ENCODE measurements around the gene RAI14.
A peak's percentile ranks its signal among the peaks of the same experiment; 100 is the strongest.

Gene RAI14

GRCh38 chr5:34675857-34676256 lies 19.7 kb downstream of the RAI14 start:
- DNase-seq (ENCODE audit: low read depth) = no peak

- peak; percentile 61 for DNase-seq (ENCODE audit: low read depth)
Measured at GRCh38 chr5:34676416-34676815, 20.3 kb downstream of the RAI14 start.

- no peak for DNase-seq (ENCODE audit: low read depth)
Measured at GRCh38 chr5:34677428-34677827, 21.3 kb downstream of the RAI14 start.

GRCh38 chr5:34680896-34681295 lies 24.8 kb downstream of the RAI14 start:
- no peak for DNase-seq (ENCODE audit: low read depth)

- no peak for DNase-seq (ENCODE audit: low read depth)
Measured at GRCh38 chr5:34682926-34683623, 26.9 kb downstream of the RAI14 start.

- peak; percentile 71 for DNase-seq (ENCODE audit: low read depth)
Measured at GRCh38 chr5:34684281-34684979, 28.3 kb downstream of the RAI14 start.

GRCh38 chr5:34684980-34685352 lies 28.8 kb downstream of the RAI14 start:
- DNase-seq (ENCODE audit: low read depth) = no peak

- peak; percentile 71 for DNase-seq (ENCODE audit: low read depth)
Measured at GRCh38 chr5:34685485-34686165, 29.5 kb downstream of the RAI14 start.

- peak; percentile 95 for DNase-seq (ENCODE audit: low read depth)
Measured at GRCh38 chr5:34686762-34687268, 30.7 kb downstream of the RAI14 start.

GRCh38 chr5:34687269-34688011 lies 31.3 kb downstream of the RAI14 start:
- DNase-seq (ENCODE audit: low read depth) = peak; percentile 92

- peak; percentile 42 for DNase-seq (ENCODE audit: low read depth)
Measured at GRCh38 chr5:34688015-34688810, 32.1 kb downstream of the RAI14 start.

- no peak for DNase-seq (ENCODE audit: low read depth)
Measured at GRCh38 chr5:34690301-34690700, 34.2 kb downstream of the RAI14 start.

- DNase-seq (ENCODE audit: low read depth) = no peak
Measured at GRCh38 chr5:34690898-34691297, 34.8 kb downstream of the RAI14 start.

- peak; percentile 84 for DNase-seq (ENCODE audit: low read depth)
Measured at GRCh38 chr5:34691326-34691725, 35.2 kb downstream of the RAI14 start.

- no peak for DNase-seq (ENCODE audit: low read depth)
Measured at GRCh38 chr5:34692786-34693185, 36.7 kb downstream of the RAI14 start.

GRCh38 chr5:34694012-34694411 lies 37.9 kb downstream of the RAI14 start:
- no peak for DNase-seq (ENCODE audit: low read depth)

GRCh38 chr5:34694685-34695084 lies 38.6 kb downstream of the RAI14 start:
- no peak for DNase-seq (ENCODE audit: low read depth)

- DNase-seq (ENCODE audit: low read depth) = peak; percentile 47
Measured at GRCh38 chr5:34695275-34696027, 39.3 kb downstream of the RAI14 start.

- no peak for DNase-seq (ENCODE audit: low read depth)
Measured at GRCh38 chr5:34697308-34698108, 41.4 kb downstream of the RAI14 start.

GRCh38 chr5:34698109-34698419 lies 41.9 kb downstream of the RAI14 start:
- DNase-seq (ENCODE audit: low read depth) = no peak
